ENCODE data around the gene PARP1.
A peak's percentile ranks its signal among the peaks of the same experiment; 100 is the strongest.
"Not testable (repeated sequence)": the region's sequence is repeated elsewhere in the genome, so short reads cannot be mapped to it uniquely, and the experiment has no call there.

PARP1 gene

DNA sequence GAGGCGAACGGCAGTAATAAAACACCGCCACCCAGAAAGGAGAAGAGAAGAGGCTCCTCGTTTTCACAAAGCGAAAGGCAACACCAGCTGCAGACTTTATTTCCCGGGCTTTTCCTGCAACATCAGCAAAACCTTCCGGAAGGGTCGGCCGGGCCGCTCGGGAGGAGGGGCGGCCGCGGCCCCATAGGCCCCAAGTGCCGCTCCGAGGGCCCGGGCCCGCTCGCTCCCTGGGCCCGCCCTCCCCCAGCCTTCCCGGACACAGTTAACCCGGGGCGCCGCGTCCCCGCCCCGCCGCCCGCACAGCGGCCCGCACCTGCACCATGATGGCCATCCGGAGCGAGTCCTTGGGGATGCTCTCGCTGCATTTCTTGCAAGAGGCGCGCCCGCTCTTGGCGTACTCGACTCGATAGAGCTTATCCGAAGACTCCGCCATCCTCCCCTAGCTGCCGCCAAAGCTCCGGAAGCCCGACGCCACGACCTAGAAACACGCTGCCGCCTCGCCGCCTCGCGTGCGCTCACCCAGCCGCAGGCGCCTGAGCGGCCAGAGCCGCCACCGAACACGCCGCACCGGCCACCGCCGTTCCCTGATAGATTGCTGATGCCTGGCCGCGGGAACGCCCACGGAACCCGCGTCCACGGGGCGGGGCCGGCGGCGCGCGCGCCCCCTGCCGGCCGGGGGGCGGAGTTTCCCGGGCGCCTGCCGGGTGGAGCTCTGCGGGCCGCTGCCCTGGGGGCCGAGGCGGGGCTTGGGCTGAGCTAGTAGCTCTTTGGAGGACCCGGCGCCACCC, at the start of gene PARP1:
Gene PARP1 (minus strand): TSS at position 597 of the 788 bp plus-strand sequence. CDS start 164 bp downstream, at position 433.
- DNase-seq (ENCODE audit: low spot score), result peak; percentile 88

DNA sequence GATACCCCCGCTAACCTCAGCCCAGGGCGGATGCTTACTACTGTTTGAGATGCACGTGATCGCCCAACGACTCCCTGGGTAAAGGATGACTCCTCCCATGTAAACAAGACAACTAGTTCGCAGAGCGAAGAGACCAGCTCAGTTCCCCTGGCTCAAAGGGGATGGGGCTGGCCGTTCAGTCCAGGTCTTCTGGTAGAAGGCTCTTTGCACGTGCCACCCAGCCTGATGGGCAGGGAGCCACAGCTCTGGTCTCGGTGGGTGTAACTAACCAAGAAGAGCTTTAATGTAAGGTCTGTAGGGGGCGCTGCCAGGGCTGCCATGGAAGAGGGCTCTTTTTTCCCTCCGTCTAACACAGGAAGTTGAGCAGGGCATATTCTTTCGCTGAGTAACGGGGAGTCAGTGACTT, 49.4 kb upstream of the PARP1 start:
- DNase-seq (ENCODE audit: low spot score), result no peak

DNA sequence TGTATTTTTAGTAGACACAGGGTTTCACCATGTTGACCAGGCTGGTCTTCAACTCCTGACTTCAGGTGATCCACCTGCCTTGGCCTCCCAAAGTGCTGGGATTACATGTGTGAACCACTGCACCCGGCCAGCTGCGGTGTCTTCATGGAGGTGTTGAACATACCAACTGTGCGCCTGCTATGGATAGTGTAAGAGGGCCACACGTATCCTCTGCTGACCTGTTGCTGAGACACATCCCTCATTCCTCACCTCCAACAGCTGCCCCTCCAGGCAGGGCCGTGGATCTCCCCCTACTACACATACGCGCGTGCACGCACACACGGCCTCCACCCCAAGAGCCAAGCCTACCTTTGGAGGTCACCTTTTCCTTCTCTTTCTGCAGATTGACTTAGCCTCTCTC, 48.0 kb upstream of the PARP1 start:
- no peak for DNase-seq (ENCODE audit: low spot score)

DNA sequence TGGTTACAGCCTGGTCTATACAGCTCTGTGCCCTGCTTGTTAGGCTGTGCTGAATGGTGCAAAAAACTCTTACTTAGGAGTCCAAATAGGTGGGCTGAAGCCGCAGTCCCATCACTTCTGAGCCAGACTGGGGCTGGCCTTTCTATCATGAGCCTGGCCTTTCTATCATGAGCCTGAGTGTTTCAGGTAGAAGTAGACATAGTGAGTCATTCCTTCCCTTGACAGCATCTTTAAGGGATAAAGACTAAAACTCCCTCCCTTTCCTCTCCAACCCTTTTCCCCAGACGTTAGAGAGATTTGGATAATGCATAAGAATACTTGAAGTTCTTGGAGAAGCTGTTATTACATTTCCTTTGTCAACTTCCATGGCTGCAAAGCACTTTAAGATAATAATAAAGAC, 46.5 kb upstream of the PARP1 start:
- no peak for DNase-seq (ENCODE audit: low spot score)

DNA sequence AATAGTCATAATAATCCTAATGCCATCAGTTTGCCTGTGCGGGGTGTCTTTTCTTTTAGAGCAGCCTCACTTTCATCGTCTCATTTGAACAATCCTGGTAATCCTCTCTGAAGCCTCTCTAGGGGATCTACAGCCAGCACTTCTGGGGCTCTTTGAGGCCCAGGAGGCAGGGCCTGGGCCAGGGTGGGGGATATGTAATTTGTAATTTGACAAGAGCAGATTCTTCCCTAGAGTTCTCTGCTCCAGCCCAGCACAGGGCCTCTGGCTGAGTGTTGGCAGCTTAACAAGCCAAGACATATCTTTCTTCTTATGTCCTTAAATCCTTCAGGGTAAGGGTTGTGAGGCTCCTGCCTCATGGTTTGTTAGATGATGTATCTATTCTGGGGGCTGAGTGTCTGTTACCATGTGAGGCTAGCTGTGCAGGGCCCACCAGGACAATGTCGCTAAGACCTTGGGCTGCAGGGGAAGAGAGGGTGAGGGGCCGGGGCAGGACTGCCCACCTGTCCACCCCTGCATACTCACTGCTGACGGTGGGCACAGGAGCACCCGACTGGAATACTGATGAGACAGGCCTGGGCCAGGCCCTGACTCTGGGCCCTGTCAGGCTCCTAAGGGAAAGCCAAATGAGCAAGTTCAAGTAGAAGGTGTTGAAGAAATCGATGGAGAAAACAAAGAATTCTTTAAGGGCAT, 45.3 kb upstream of the PARP1 start:
- no peak for DNase-seq (ENCODE audit: low spot score)

DNA sequence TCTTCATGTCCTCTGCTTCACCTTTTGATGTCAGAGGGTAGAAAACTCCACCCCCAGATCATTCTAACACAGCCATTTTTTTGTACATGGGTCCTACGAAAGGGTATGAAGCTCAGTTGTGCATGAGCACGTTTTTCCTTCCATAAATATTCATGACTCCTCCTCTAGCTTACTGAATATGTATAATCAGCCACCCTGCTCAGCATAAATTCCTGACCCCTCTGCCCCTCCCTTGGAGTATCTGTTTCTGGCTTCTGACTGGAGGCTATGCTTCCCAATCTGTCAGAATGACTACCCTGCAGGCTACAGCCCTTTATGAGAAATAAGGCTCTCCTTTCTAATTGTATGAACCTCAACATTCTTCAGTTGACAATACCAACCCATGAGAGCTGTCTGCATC, 42.8 kb upstream of the PARP1 start:
- no peak for DNase-seq (ENCODE audit: low spot score)

DNA sequence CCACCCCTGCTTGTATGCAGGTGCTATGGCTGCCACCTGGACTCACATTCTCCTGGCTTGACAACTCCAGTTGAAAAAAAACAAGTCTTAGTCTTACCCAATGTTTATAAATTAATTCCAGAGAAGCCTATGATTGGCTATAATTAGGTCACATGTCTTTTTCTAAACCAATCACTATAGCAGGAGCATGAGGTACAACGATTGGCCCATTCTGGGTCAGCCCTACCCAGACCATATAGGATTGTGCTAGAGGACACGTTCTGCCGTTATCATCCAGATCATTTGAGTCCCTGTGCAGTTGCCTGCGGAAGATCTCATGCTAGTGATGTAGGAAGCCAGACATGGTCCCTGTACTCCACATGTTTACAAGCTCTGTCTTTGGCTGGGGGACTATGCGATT, 41.9 kb upstream of the PARP1 start:
- no peak for DNase-seq (ENCODE audit: low spot score)

DNA sequence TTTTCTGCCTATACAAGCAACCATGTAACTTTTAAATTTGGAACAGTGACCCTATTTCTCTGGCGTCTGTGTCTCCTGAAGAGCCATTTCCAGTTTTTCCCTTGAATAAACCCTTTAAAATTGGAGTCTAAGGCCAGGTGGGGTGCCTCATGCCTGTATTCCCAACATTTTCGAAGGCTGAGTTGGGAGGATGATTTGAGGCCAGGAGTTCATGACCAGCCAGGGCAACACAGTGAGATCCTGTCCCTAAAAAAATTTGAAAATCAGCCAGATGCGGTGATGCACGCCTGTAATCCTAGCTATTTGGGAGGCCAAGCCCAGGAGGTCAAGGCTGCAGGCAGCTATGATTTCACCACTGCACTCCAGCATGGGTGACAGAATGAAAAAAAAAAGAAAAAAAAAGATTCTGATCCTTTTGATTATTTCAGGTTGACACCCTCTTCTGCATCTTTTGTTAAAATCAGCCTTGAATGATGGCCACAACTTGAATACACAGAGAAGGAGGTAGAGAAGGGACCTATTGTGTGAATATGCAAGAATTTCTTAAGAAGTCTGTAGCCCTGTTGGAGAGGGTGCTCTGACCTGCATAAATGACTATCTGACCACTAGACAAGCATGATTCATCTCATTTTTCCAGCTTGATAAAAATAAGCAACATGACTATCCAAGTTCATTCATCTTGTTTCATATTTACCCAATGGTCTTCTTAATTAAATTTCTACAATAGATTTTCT, 40.2 kb upstream of the PARP1 start:
- DNase-seq (ENCODE audit: low spot score), result no peak

DNA sequence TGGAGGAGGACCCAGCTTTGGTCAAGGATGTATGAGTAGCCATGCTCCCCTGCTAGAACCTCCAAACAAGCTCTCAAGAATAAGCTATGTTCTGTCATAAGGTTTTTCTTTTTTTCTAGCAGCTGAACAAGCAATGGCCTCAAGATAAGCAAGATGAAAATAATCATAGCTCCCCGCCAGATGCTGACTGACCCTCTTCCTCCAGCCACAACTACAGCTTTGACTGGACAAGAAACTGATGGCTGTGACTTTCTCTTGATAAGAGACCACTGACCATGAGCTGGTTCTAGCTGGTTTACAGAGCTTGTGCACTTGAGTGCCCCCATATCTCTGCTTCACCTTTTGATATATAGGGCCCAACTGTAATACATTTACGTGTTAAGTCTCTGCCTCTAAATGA, 38.2 kb upstream of the PARP1 start:
- no peak for DNase-seq (ENCODE audit: low spot score)

DNA sequence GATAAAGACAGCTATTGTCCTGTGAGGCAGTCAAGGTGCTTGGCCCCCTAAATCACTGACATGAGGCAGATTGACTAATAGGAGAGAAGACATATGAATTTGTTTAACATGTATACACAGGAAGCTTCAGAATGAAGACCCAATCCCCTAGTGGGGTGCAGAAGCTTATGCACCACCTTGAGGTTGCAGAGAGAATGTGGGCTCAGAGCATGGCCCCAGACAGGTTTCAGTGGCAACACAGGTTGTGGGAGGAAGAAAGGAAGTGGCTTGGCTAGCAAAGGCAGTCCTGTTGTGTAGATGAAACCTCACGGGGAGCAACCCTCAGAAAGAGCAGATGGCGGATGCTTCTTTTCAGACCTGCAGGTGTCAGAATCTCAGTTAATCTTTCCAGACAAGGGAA, 37.0 kb upstream of the PARP1 start:
- DNase-seq (ENCODE audit: low spot score), result no peak

DNA sequence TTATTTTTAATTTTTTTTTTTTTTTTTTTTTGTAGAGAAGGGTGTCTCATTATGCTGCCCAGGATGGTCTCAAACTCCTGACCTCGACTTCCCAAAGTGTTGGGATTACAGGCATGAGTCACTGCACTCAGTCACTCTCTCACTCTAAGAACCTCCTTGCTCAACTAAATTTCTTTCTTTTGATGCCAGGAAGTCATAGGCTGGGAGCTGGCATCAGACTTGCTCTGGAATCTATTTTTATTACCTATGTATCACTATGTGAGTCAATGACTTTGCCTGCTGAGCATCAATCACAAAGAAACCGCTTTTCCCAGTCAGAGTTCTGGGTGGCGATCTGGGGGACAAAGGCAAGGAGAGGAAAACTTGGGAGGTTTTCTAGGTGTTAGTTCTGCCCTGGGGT, 35.5 kb upstream of the PARP1 start:
- DNase-seq (ENCODE audit: low spot score), result no peak

DNA sequence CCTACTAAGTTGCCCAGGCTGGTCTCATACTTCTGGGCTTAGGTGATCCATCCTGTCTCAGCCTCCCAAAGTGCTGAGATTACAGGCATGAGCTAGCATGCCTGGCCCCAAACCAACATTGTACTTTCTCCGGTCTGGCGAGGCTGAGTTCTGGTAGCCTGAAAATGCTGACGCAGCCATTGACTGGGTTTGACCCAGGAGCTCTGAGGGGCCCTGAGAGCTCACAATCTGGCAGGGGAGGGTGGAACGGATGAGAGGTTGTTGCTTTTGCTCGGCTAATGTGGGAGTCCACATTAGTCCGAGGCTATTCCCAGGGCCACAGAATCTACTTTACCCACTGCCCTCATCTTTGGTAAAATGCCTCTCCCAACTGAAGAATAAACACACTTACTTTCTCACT, 35.1 kb upstream of the PARP1 start:
- DNase-seq (ENCODE audit: low spot score), result no peak

DNA sequence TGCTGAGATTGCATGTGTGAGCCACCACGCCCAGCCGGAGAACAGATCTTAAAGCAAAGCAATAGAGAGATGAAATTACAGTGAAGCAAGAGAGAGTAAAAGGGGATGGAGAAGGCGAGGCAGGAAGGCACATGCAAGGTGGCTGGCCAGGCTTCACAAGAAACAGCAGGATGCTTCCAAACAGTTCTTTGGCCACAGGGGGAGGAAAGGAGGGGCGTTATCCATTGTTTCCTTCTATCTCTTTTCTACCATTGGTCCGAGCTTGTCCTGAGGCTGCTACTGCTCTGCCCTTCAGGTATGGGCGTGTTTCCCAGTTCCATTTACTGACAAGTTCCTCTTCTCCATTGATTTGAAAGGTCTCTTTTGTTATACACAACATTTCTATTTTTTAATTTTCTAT, 33.7 kb upstream of the PARP1 start:
- DNase-seq (ENCODE audit: low spot score), result no peak

DNA sequence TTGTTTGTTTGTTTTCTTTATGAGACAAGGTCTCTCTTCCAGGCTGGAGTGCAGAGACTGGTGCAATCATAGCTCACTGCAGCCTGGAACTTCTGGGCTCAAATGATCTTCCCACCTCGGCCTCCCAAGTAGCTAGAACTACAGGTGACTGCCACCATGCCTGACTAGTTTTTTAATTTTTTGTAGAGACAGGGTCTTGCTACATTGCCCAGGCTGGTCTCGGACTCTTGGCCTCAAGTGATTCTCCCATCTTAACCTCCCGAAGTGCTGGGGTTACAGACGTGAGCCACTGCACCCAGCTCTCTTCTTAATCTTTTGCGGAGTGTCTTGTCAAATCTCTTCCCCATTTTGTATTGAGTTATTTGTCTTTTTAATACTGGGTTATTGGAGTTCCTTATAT, 32.6 kb upstream of the PARP1 start:
- no peak for DNase-seq (ENCODE audit: low spot score)

DNA sequence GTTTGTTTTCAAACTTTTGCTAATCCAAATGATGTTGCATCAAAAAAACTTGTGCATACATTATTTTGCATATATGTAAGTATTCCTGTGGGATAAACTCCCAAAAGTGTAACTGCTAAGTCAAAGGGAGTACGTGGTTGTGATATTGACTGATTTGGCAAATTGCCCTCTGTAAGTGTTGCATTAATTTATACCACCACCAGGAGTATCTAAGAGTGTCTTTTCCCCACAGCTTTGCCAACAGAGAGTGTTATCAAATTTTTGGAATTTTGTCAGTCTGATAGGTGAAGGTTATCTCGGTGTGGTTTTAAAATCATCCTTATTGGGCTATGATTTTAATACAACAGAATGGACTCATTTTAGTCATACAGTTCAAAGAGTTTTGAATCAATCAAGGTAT, 30.1 kb upstream of the PARP1 start:
- DNase-seq (ENCODE audit: low spot score), result no peak

DNA sequence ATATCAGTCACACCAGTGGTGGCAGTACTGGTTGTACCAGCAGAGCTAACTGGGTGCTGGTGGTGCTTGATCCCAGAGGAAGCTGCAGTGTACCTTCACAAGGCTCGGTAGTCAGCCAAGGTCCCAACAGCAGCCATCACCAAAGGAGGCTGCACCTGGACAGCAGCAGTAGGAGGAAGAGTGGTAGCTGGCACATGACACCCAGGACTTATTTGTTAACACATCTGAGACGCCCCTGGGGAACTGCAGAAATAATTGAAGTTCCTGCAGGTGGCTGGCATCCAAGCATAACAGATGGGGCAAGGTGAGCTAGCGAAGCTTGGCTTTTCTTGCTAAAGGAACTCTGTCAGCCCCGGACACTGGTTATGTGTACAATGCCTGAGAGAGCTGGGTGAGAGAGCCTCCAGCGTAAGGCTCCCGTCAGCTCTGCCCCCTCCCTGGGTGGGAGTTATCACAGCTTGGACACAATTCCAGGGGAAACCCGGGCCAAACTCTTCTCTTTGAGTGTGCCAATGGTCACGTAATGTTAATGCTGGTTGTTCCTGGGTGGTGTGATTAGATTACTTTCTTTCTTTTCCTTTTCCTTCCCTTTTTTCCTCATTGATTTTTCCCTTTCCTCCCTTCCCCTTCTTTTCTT, 29.1 kb upstream of the PARP1 start:
- no peak for DNase-seq (ENCODE audit: low spot score)

DNA sequence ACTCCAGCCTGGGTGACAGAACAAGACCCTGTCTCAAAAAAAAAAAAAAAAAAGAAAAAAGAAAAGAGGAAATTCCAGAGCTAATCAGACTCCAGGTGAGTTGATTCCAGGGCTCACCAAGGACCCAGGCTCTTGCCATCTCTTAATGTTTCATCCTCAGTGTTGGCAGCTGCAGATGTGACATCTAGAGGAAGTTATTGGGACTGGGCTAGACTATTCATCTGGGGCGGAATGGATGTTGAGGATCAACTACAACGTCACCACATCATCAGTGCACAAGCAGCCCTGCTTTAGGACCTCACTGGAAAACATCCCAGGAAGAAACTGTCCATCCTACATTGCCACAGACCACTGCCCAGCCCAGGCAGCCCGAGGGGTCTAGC, 28.6 kb upstream of the PARP1 start:
- DNase-seq (ENCODE audit: low spot score), result no peak

DNA sequence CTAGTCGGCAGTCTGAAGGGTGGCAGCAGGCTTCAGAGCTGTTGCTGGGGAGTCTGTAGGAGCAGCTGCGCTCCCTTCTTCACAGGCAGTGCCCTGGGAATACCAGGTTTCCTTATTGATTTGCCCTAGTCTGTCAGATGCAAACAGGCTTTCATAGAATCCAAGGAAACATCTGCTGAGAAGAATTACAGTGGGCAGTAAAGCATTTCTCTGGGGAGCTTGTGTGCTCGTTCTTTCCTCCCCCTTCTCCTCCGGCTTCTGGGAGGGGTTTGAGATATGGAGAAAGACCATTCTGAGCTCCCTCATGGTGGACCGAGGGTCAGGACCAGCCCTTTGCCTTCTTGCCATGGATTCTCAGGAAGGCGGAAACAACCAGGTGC, 25.4 kb upstream of the PARP1 start:
- no peak for DNase-seq (ENCODE audit: low spot score)

DNA sequence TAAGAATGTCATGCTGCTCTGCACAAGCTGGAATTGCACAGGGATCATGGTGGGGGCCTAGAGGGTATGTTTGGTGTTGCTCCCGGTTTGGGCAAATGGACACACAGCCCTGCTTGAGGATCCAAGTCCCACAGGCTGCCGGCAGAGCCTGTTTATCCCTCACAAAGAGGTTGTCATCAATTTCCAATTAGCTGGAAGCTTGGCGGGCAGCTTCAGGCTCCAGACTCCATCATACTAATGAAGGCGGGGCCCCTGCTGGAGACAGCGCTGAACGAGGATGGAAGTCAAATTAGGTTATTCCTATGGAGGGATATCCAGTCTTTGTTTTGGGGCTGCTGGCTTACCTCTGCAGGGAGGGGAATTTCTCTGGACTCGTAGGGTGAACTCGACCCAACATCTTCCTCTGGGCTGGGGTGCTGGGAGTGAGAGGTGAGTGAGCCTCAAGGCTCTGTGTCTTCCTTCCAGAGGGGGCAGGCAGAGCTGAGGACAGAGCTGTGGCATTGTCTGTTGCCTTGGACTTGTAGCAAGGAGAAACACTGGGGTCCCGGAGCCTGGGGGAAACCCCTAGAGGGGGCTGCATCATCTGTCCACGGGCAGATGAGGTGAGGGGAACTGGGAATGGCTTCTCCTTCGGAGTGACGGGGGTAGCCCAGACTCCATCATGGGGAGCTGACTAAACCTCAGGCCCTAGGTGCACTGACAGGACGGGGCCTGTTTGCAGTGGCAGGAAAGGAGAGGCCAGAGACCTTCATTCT, 24.9 kb upstream of the PARP1 start:
- no peak for DNase-seq (ENCODE audit: low spot score)

DNA sequence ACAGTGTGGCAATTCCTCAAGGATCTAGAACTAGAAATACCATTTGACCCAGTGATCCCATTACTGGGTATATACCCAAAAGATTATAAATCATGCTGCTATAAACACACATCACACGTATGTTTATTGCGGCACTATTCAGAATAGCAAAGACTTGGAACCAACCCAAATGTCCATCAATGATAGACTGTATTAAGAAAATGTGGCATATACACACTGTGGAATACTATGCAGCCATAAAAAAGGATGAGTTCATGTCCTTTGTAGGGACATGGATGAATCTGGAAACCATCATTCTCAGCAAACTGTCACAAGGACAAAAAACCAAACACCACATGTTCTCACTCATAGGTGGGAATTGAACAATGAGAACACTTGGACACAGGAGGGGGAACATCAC, 24.0 kb upstream of the PARP1 start:
- DNase-seq (ENCODE audit: low spot score), result not testable (repeated sequence)

DNA sequence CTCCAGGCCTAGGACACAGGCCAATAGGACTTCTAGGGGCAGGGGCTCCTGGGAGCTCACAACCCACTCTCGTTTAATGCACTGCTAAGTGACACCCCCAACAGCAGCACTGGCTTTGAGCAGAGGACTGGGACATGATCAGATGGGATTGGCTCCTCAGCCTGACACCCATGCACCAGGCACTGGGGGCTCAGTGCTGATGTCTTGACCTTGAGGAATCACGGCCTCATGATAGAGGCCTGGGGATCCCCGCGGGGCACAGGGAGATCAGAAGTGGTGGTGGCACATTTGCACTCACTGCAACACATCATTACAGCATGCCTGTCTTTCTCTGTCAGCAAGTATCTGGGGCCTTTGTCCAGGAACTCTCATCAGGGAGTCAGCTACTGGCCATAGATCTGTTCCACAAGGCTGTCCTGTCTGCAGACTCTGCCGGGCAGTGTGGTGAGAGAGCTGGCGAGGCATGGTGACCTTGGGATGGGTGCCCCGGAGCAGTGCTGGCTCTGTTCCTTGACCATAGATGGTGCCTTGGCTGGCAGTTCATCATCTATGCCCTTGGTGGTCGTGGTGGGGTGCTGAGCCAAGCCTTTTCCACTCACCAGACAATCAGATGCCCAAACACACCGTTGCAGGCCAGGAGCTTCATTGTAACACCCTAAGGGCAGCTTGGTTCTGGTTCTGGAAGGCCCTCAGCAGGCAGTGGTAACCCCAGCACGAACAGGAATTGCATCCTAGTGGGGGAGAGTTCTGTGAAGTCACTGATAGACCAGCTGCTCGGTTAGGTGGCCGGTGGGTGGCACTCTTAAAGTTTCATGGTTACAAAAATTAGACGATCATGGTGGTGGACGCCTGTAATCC, 22.2 kb upstream of the PARP1 start:
- DNase-seq (ENCODE audit: low spot score), result no peak
